ENCODE results near the gene RFPL1. TPM values are rescaled to one million over a fixed set of nuclear protein-coding genes. Genes with fewer than 3 reads are reported as not detected.
"Not testable (repeated sequence)": the region's sequence is repeated elsewhere in the genome, so short reads cannot be mapped to it uniquely, and the experiment has no call there.

Gene RFPL1
- total RNA-seq, 1 donor from 2014 or later: not detected

GRCh38 chr22:29414951-29415591, 23.3 kb upstream of the RFPL1 start:
- H3K27me3 Mint-ChIP-seq (ENCODE audit: low read depth); H3K36me3 Mint-ChIP-seq (ENCODE audit: low read depth); intact Hi-C loops (cut with micrococcal nuclease); H3K9me3 Mint-ChIP-seq: not testable (repeated sequence)
- peak; percentile 73 for DNase-seq (ENCODE audit: low spot score)
- Mint-ChIP-seq H3K4me3 (ENCODE audit: low read depth) (peak overlapping the region; percentile 80), H3K4me1 (ENCODE audit: low read depth) (peaks cover 34% of the 10 kb centered on the region), H3K27ac (peak overlapping the region; percentile 89)

GRCh38 chr22:29418704-29419103, 19.7 kb upstream of the RFPL1 start:
- H3K27ac Mint-ChIP-seq; H3K4me3 Mint-ChIP-seq (ENCODE audit: low read depth); H3K36me3 Mint-ChIP-seq (ENCODE audit: low read depth); DNase-seq (ENCODE audit: low spot score); intact Hi-C loops (cut with micrococcal nuclease); H3K9me3 Mint-ChIP-seq; H3K27me3 Mint-ChIP-seq (ENCODE audit: low read depth): not testable (repeated sequence)
- peaks cover 24% of the 10 kb centered on the region for H3K4me1 Mint-ChIP-seq (ENCODE audit: low read depth)

- no peaks in the 10 kb centered on the region for H3K9me3 Mint-ChIP-seq
- intact Hi-C loops (cut with micrococcal nuclease): no loop called here
- H3K4me3 Mint-ChIP-seq (ENCODE audit: low read depth): no peak overlapping the region
- peaks cover 31% of the 10 kb centered on the region for H3K27me3 Mint-ChIP-seq (ENCODE audit: low read depth)
- H3K4me1 Mint-ChIP-seq (ENCODE audit: low read depth): no peaks in the 10 kb centered on the region
- no peak overlapping the region for H3K27ac Mint-ChIP-seq
- DNase-seq (ENCODE audit: low spot score): no peak
- H3K36me3 Mint-ChIP-seq (ENCODE audit: low read depth): no peaks in the 10 kb centered on the region
These were observed 11.9 kb upstream of the RFPL1 start for GRCh38 chr22:29426476-29426875.

GRCh38 chr22:29427176-29427760, 11.1 kb upstream of the RFPL1 start:
- Mint-ChIP-seq H3K27me3 (ENCODE audit: low read depth) (peaks cover 33% of the 10 kb centered on the region), H3K36me3 (ENCODE audit: low read depth) (no peaks in the 10 kb centered on the region), H3K27ac (no peak overlapping the region), H3K4me3 (ENCODE audit: low read depth) (no peak overlapping the region), H3K4me1 (ENCODE audit: low read depth) (no peaks in the 10 kb centered on the region), H3K9me3 (no peaks in the 10 kb centered on the region)
- DNase-seq (ENCODE audit: low spot score): no peak
- intact Hi-C loops (cut with micrococcal nuclease): no loop called here

GRCh38 chr22:29431986-29432385, 6.4 kb upstream of the RFPL1 start:
- Mint-ChIP-seq H3K27ac (no peak overlapping the region), H3K27me3 (ENCODE audit: low read depth) (peaks cover 55% of the 10 kb centered on the region)

DNA sequence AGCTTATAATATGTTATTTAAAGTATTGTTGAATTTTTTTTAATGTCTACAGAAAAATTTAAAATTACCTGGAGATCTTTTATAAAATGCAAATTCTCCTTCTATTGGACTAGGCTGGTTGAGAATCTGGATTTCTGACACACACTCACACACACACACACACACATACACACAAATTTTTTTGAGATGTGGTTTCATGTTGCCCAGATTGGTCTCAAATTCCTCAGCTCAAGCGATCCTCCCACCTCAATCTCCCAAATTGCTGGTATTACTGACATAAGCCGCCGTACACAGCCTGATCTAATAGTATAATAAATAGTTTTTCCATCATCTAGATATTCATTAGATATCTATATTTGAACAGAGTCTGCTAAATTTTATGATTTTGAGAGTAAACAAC, 4.5 kb upstream of the RFPL1 start:
- H3K27me3 Mint-ChIP-seq (ENCODE audit: low read depth): peaks cover 43% of the 10 kb centered on the region
- no peak overlapping the region for H3K4me3 Mint-ChIP-seq (ENCODE audit: low read depth)
- H3K4me1 Mint-ChIP-seq (ENCODE audit: low read depth): no peaks in the 10 kb centered on the region
- H3K9me3 Mint-ChIP-seq: no peaks in the 10 kb centered on the region
- DNase-seq (ENCODE audit: low spot score): no peak
- intact Hi-C loops (cut with micrococcal nuclease): no loop called here
- H3K27ac Mint-ChIP-seq: no peak overlapping the region
- no peaks in the 10 kb centered on the region for H3K36me3 Mint-ChIP-seq (ENCODE audit: low read depth)

More at GRCh38 chr22:29431986-29432385, 6.4 kb upstream of the RFPL1 start:
- intact Hi-C loops (cut with micrococcal nuclease): no loop called here
- no peak for DNase-seq (ENCODE audit: low spot score)
- no peaks in the 10 kb centered on the region for H3K4me1 Mint-ChIP-seq (ENCODE audit: low read depth)
- H3K36me3 Mint-ChIP-seq (ENCODE audit: low read depth): no peaks in the 10 kb centered on the region
- H3K4me3 Mint-ChIP-seq (ENCODE audit: low read depth): no peak overlapping the region
- H3K9me3 Mint-ChIP-seq: no peaks in the 10 kb centered on the region

GRCh38 chr22:29434288-29434687, 4.1 kb upstream of the RFPL1 start:
- intact Hi-C loops (cut with micrococcal nuclease): no loop called here
- peaks cover 40% of the 10 kb centered on the region for H3K27me3 Mint-ChIP-seq (ENCODE audit: low read depth)
- H3K9me3 Mint-ChIP-seq: no peaks in the 10 kb centered on the region
- no peak for DNase-seq (ENCODE audit: low spot score)
- no peaks in the 10 kb centered on the region for H3K4me1 Mint-ChIP-seq (ENCODE audit: low read depth)
- H3K36me3 Mint-ChIP-seq (ENCODE audit: low read depth): no peaks in the 10 kb centered on the region
- H3K27ac Mint-ChIP-seq: no peak overlapping the region
- H3K4me3 Mint-ChIP-seq (ENCODE audit: low read depth): no peak overlapping the region

DNA sequence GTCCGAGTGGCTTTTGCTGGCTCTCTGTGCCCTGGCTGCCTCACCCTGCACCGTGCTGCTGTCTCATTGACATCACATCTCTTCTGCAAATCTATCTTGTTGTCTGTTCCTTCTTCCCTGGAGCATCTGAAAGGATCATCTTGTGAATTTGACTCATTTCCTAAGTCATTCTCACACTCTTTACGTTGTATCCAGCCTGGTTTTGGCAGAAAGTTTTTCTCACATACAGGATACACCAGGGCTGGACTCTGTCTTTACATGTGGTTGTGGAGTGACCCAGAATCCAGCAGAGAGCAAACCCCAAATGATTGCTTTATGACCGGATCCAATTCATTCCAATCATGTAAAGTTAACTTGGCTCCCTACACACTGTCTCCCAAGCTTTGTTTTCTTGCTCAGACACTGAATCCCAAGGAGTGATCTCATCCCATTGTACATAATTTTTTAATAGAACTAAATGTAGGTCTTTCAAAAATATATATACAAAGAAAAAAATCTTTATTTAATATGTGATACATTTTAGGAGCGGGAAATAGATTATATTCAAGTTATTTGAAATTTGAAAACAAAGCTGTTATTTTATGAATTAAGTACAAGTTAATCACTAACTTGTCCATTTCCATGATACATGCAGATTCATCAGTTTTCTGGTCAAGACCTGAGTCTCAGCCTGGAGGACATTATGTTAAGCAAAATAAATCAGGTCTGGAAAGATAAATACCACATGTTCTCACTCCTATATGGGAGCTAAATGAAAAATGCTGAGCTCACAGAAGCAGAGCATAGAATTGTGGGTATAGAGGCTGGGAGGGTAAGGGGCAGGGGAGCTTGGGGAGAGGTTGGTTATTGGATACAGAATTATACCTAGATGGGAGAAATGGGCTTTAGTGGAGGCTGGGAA, 2.9 kb upstream of the RFPL1 start:
- Mint-ChIP-seq H3K27me3 (ENCODE audit: low read depth) (peaks cover 33% of the 10 kb centered on the region), H3K4me3 (ENCODE audit: low read depth) (no peak overlapping the region), H3K4me1 (ENCODE audit: low read depth) (no peaks in the 10 kb centered on the region), H3K27ac (no peak overlapping the region), H3K9me3 (no peaks in the 10 kb centered on the region), H3K36me3 (ENCODE audit: low read depth) (no peaks in the 10 kb centered on the region)
- no peak for DNase-seq (ENCODE audit: low spot score)
- intact Hi-C loops (cut with micrococcal nuclease): no loop called here

DNA sequence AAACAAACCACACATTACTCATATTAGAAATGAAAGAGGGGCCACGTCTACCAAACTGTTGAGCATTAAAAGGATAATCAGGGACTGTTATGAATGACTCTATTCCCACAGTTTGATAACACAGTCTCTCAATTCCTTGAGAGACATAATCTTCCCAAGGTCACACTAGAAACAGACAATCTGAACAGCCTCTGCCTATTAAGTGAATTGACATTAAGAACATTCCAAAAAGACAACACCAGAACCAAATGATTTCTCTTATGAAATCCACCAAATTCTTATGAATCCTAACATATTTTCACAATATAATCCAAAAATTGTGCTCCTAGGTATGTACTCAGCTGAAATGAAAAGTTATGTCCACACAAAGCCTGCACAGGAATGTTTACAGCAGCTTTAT, 4.6 kb downstream of the RFPL1 start:
- intact Hi-C loops (cut with micrococcal nuclease): no loop called here
- no peaks in the 10 kb centered on the region for H3K36me3 Mint-ChIP-seq (ENCODE audit: low read depth)
- no peak for DNase-seq (ENCODE audit: low spot score)
- H3K27ac Mint-ChIP-seq: no peak overlapping the region
- H3K27me3 Mint-ChIP-seq (ENCODE audit: low read depth): peaks cover 7% of the 10 kb centered on the region
- H3K4me3 Mint-ChIP-seq (ENCODE audit: low read depth): no peak overlapping the region
- no peaks in the 10 kb centered on the region for H3K4me1 Mint-ChIP-seq (ENCODE audit: low read depth)
- H3K9me3 Mint-ChIP-seq: no peaks in the 10 kb centered on the region

DNA sequence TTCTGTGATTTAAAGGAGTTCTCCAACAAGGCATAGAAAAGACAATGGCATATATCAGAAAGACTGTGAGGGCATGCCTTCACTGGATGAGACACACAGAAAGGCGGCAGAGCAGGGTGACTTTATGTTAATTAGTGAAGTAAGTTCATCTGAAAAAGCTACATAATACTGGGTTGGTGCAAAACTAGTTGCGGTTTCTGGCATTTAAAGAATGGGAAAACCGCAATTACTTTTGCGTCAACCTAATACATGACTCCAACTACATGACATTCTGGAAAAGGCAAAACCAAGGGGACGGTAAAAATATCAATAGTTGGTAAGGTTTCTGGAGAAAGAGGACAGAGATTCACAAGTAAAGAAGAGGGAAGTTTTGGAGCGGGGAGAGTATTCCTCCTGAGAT, 5.1 kb downstream of the RFPL1 start:
- Mint-ChIP-seq H3K9me3 (no peaks in the 10 kb centered on the region), H3K27ac (no peak overlapping the region), H3K36me3 (ENCODE audit: low read depth) (no peaks in the 10 kb centered on the region), H3K4me1 (ENCODE audit: low read depth) (no peaks in the 10 kb centered on the region), H3K27me3 (ENCODE audit: low read depth) (peaks cover 7% of the 10 kb centered on the region), H3K4me3 (ENCODE audit: low read depth) (no peak overlapping the region)
- DNase-seq (ENCODE audit: low spot score): no peak
- intact Hi-C loops (cut with micrococcal nuclease): no loop called here

GRCh38 chr22:29443861-29444792, 5.7 kb downstream of the RFPL1 start:
- no peaks in the 10 kb centered on the region for H3K36me3 Mint-ChIP-seq (ENCODE audit: low read depth)
- H3K4me3 Mint-ChIP-seq (ENCODE audit: low read depth): no peak overlapping the region
- H3K27me3 Mint-ChIP-seq (ENCODE audit: low read depth): peaks cover 7% of the 10 kb centered on the region
- intact Hi-C loops (cut with micrococcal nuclease): no loop called here
- DNase-seq (ENCODE audit: low spot score): no peak
- no peaks in the 10 kb centered on the region for H3K9me3 Mint-ChIP-seq
- no peaks in the 10 kb centered on the region for H3K4me1 Mint-ChIP-seq (ENCODE audit: low read depth)
- H3K27ac Mint-ChIP-seq: no peak overlapping the region

DNA sequence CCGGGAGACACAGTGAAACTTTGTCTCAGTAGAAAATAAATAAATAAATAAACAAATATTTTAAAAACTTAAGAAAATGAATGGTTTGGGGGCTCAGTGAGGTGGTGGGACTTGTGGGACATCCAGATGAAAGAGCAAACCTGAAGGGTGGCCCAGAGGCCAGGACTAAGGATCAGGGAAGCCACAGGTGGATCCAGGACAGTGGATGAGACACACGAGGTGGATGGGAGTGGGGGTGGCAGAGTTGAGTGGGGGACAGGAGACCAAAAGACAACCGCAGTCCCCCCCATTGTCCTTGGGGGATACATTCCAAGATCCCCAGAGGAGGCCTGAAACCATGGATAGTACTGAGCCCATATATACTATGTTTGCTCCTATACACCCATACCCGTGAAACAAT, 7.1 kb downstream of the RFPL1 start:
- no peaks in the 10 kb centered on the region for H3K9me3 Mint-ChIP-seq
- H3K4me3 Mint-ChIP-seq (ENCODE audit: low read depth): no peak overlapping the region
- no peak for DNase-seq (ENCODE audit: low spot score)
- H3K27me3 Mint-ChIP-seq (ENCODE audit: low read depth): peaks cover 7% of the 10 kb centered on the region
- intact Hi-C loops (cut with micrococcal nuclease): no loop called here
- no peaks in the 10 kb centered on the region for H3K4me1 Mint-ChIP-seq (ENCODE audit: low read depth)
- H3K27ac Mint-ChIP-seq: no peak overlapping the region
- no peaks in the 10 kb centered on the region for H3K36me3 Mint-ChIP-seq (ENCODE audit: low read depth)
